Keratinocyte (primary cell): Measurements from ENCODE around the gene ZNF561. TPM values are rescaled to one million over a fixed set of nuclear protein-coding genes. Genes with fewer than 3 reads are reported as not detected.

Source experiments
- DNase-seq: peaks from one replicate; pipeline ENCODE4 v3.0.0-alpha.2; 2011; ENCODE audit warnings: low read depth, missing footprints, low spot score
- FAIRE-seq: peaks from 2 replicates; lab custom pipeline; 2011; peaks lifted over from hg19 to GRCh38; lab: Jason Lieb, UNC
- H2AFZ ChIP-seq: 2 replicates; pipeline ENCODE4 v1.6.0; 2012; ENCODE audit warnings: low read length, control low read depth, inconsistent platforms; ENCODE audit not compliant: control insufficient read depth
- H3K27ac ChIP-seq: 2 replicates; pipeline ENCODE4 v1.5.1; 2011; ENCODE audit warnings: low read length; ENCODE audit not compliant: control insufficient read depth, insufficient read depth
- H3K27me3 ChIP-seq: 3 replicates; pipeline ENCODE4 v1.6.0; 2011; ENCODE audit warnings: low read length; ENCODE audit not compliant: control insufficient read depth, insufficient read depth; ENCODE audit errors: extremely low read depth
- H3K36me3 ChIP-seq, 2 experiments: 2 replicates in 1 of 2; 3 replicates in 1 of 2; pipeline ENCODE4 v1.5.1; 2011; ENCODE audit warnings: low read length in 2 of 2, mild to moderate bottlenecking in 1 of 2; ENCODE audit not compliant: control insufficient read depth in 2 of 2, insufficient read depth in 2 of 2; ENCODE audit errors: extremely low read depth in 1 of 2
- H3K4me1 ChIP-seq: 3 replicates; pipeline ENCODE4 v1.5.1; 2011; ENCODE audit warnings: low read length; ENCODE audit not compliant: control insufficient read depth, insufficient read depth; ENCODE audit errors: extremely low read depth
- H3K4me2 ChIP-seq: 3 replicates; pipeline ENCODE4 v1.6.0; 2011; ENCODE audit warnings: low read depth, low read length; ENCODE audit not compliant: control insufficient read depth, insufficient read depth; ENCODE audit errors: extremely low read depth
- H3K4me3 ChIP-seq, 3 experiments: fragments of 200-600 bp in 1 of 3; sonication (generic) in 1 of 3; 2 replicates in 2 of 3; 3 replicates in 1 of 3; pipeline ENCODE4 v1.5.1; 2011 to 2016; ENCODE audit warnings: low read length in 3 of 3, mild to moderate bottlenecking in 3 of 3, control low read depth in 2 of 3, inconsistent platforms in 1 of 3, low read depth in 1 of 3, mixed read lengths in 1 of 3, mixed run types in 1 of 3, moderate library complexity in 1 of 3; ENCODE audit not compliant: control insufficient read depth in 2 of 3, insufficient read depth in 2 of 3; ENCODE audit errors: extremely low read depth in 1 of 3
- H3K79me2 ChIP-seq: 2 replicates; pipeline ENCODE4 v1.6.0; 2012; ENCODE audit warnings: low read length; ENCODE audit not compliant: control insufficient read depth, insufficient read depth
- H3K9ac ChIP-seq: 3 replicates; pipeline ENCODE4 v1.6.0; 2011; ENCODE audit warnings: low read length; ENCODE audit not compliant: control insufficient read depth, insufficient read depth; ENCODE audit errors: extremely low read depth
- H3K9me1 ChIP-seq: 3 replicates; pipeline ENCODE4 v1.6.0; 2011; ENCODE audit warnings: low read length; ENCODE audit not compliant: control insufficient read depth, insufficient read depth; ENCODE audit errors: extremely low read depth
- H3K9me3 ChIP-seq: 2 replicates; pipeline ENCODE4 v1.5.1; 2012; ENCODE audit warnings: low read depth, low read length; ENCODE audit not compliant: control insufficient read depth
- H4K20me1 ChIP-seq: 3 replicates; pipeline ENCODE4 v1.6.0; 2011; ENCODE audit warnings: low read length; ENCODE audit not compliant: control insufficient read depth, insufficient read depth; ENCODE audit errors: extremely low read depth
- CTCF ChIP-seq, 3 experiments: IDR thresholded peaks in 1 of 3; conservative IDR thresholded peaks in 1 of 3; optimal IDR thresholded peaks in 1 of 3; 2 replicates in 2 of 3; 3 replicates in 1 of 3; pipeline versions ENCODE3 to v1.5.1; 2011; ENCODE audit warnings: low read length in 3 of 3, mild to moderate bottlenecking in 3 of 3, moderate library complexity in 2 of 3, control low read depth in 1 of 3, inconsistent platforms in 1 of 3; ENCODE audit not compliant: insufficient read depth in 2 of 3; ENCODE audit errors: extremely low read depth in 1 of 3
- EZH2 ChIP-seq: IDR thresholded peaks from one replicate; pipeline ENCODE4 v1.6.1; 2012; ENCODE audit warnings: inconsistent platforms, mild to moderate bottlenecking, low read length, moderate library complexity
- dilution Hi-C: fragments of 300-500 bp; cut with MboI; formaldehyde crosslinking; loops from one replicate; pipeline ENCODE4 v1.7.0; 2020; ENCODE audit warnings: low sequenced_read_pairs; ENCODE audit not compliant: extremely low pct_ligation_motif_present
- polyA plus RNA-seq, 5 experiments: library from polyadenylated mRNA; depleted of rRNA in 3 of 5; stranded (reverse) in 3 of 5; stranded (forward) in 1 of 5; unstranded in 1 of 5; fragments of >200 nt; gene quantifications; 1 replicate in 1 of 5; 2 replicates in 3 of 5; 3 replicates in 1 of 5; pipeline versions ENCODE4 v1.2.1 to v1.2.3, GENCODE V29; 2011 to 2012; ENCODE audit warnings: missing spikeins in 2 of 5, low read depth in 1 of 5, low replicate concordance in 1 of 5

ZNF561 gene
- polyA plus RNA-seq, 1 donor (not counting 4 experiments of a cell fraction or from before 2014, with no cell fraction given) = 56.3 TPM

GRCh38 chr19:9566729-9567128, 54.3 kb downstream of the ZNF561 start:
- FAIRE-seq (no peak), DNase-seq (no peak)
- no peaks in the 10 kb centered on the region for H4K20me1 ChIP-seq
- no peaks in the 10 kb centered on the region for H3K27me3 ChIP-seq
- no peak overlapping the region for H3K27ac ChIP-seq
- no peak overlapping the region for H3K4me3 ChIP-seq
- dilution Hi-C loops = no loop called here
- no peak overlapping the region for H3K9ac ChIP-seq
- peaks cover 80% of the 10 kb centered on the region for H3K79me2 ChIP-seq
- TF ChIP-seq EZH2 (no peak), CTCF (optimal IDR thresholded peaks at IDR 0.05 in 1 of 3, IDR thresholded peaks at IDR 0.05 in 1 of 3, conservative IDR thresholded peaks at IDR 0.05 in 1 of 3; ENCODE audit: extremely low read depth in 1 of 3, insufficient read depth in 2 of 3, low read length in 3 of 3) (no peak)
- peaks cover 37 to 47% of the 10 kb centered on the region in 2 experiments for H3K36me3 ChIP-seq
- H3K4me1 ChIP-seq = no peaks in the 10 kb centered on the region
- no peak overlapping the region for H3K4me2 ChIP-seq
- peaks cover 64% of the 10 kb centered on the region for H3K9me3 ChIP-seq
- no peak overlapping the region for H2AFZ ChIP-seq
- H3K9me1 ChIP-seq = no peaks in the 10 kb centered on the region

GRCh38 chr19:9565900-9566705, 54.9 kb downstream of the ZNF561 start:
- H4K20me1 ChIP-seq = no peaks in the 10 kb centered on the region
- H3K4me3 ChIP-seq = no peak overlapping the region
- FAIRE-seq = no peak
- dilution Hi-C loops = no loop called here
- no peak overlapping the region for H3K9ac ChIP-seq
- TF ChIP-seq CTCF (optimal IDR thresholded peaks at IDR 0.05 in 1 of 3, IDR thresholded peaks at IDR 0.05 in 1 of 3, conservative IDR thresholded peaks at IDR 0.05 in 1 of 3; ENCODE audit: extremely low read depth in 1 of 3, insufficient read depth in 2 of 3, low read length in 3 of 3) (no peak), EZH2 (no peak)
- no peaks in the 10 kb centered on the region for H3K27me3 ChIP-seq
- peaks cover 74% of the 10 kb centered on the region for H3K79me2 ChIP-seq
- no peaks in the 10 kb centered on the region for H3K9me1 ChIP-seq
- H3K27ac ChIP-seq = no peak overlapping the region
- H3K4me2 ChIP-seq = no peak overlapping the region
- peaks cover 43 to 47% of the 10 kb centered on the region in 2 experiments for H3K36me3 ChIP-seq
- peaks cover 66% of the 10 kb centered on the region for H3K9me3 ChIP-seq
- H2AFZ ChIP-seq = no peak overlapping the region
- DNase-seq = no peak
- H3K4me1 ChIP-seq = no peaks in the 10 kb centered on the region

Other genes with a start within 250 kb of the ZNF561 start
- 5.2 to 7.7 TPM (median 7.2 TPM) in 3 replicates for gene ZNF266, start 185.7 kb downstream of the ZNF561 start, polyA plus RNA-seq
- 0.04 to 0.19 TPM (median 0.15 TPM) in 3 replicates for gene ZNF560, start 122.6 kb downstream of the ZNF561 start, polyA plus RNA-seq
- 10.8 to 13.8 TPM (median 12.1 TPM) in 3 replicates for gene ZNF426, start 82.6 kb downstream of the ZNF561 start, polyA plus RNA-seq
- 8.9 to 20.3 TPM (median 17.7 TPM) in 3 replicates for gene ZNF121, start 36.7 kb downstream of the ZNF561 start, polyA plus RNA-seq
- gene ZNF562, start 53.9 kb upstream of the ZNF561 start, polyA plus RNA-seq = 13.3 to 21.1 TPM (median 18.6 TPM) in 3 replicates
- 3.5 to 8.9 TPM (median 8.0 TPM) in 3 replicates for gene ZNF846, start 147.5 kb upstream of the ZNF561 start, polyA plus RNA-seq
- 12.6 to 18.2 TPM (median 17.2 TPM) in 3 replicates for gene FBXL12, start 197.8 kb upstream of the ZNF561 start, polyA plus RNA-seq
- gene UBL5, start 206.7 kb upstream of the ZNF561 start, polyA plus RNA-seq = 995 to 1,153 TPM (median 1,097 TPM) in 3 replicates
- gene PIN1, start 214.1 kb upstream of the ZNF561 start, polyA plus RNA-seq = 39.8 to 53.3 TPM (median 45.2 TPM) in 3 replicates